Ishikawa (cell line): Measurements from ENCODE around the gene METTL13.

Source experiments
- CREB1 ChIP-seq: IDR thresholded peaks from 2 replicates; pipeline ENCODE4 v1.6.1; 2012; ENCODE audit warnings: low read depth
- EGR1 ChIP-seq: IDR thresholded peaks from 2 replicates; pipeline ENCODE4 v1.6.1; 2012
- EP300 ChIP-seq: IDR thresholded peaks from 2 replicates; pipeline ENCODE4 v1.6.1; 2012; ENCODE audit warnings: borderline replicate concordance
- FOXM1 ChIP-seq: IDR thresholded peaks from 2 replicates; pipeline ENCODE4 v1.6.1; 2012; ENCODE audit warnings: low read depth, borderline replicate concordance
- RAD21 ChIP-seq: IDR thresholded peaks from 2 replicates; pipeline ENCODE4 v1.6.1; 2012; ENCODE audit warnings: low read depth
- TAF1 ChIP-seq: IDR thresholded peaks from 2 replicates; pipeline ENCODE4 v1.6.1; 2012; ENCODE audit warnings: low read depth, mild to moderate bottlenecking
- TCF12 ChIP-seq: IDR thresholded peaks from 2 replicates; pipeline ENCODE4 v1.6.1; 2012; ENCODE audit warnings: low read depth
- TEAD4 ChIP-seq: IDR thresholded peaks from 2 replicates; pipeline ENCODE4 v1.6.1; 2012
- YY1 ChIP-seq: IDR thresholded peaks from 2 replicates; pipeline ENCODE4 v1.6.1; 2012; ENCODE audit warnings: low read depth
- ZBTB7A ChIP-seq: IDR thresholded peaks from 2 replicates; pipeline ENCODE4 v1.6.1; 2012; ENCODE audit warnings: low read depth
- TF ChIP-seq, protein P1 (sequence below): IDR thresholded peaks from 2 replicates; pipeline ENCODE4 v1.6.1; 2012

DNA sequence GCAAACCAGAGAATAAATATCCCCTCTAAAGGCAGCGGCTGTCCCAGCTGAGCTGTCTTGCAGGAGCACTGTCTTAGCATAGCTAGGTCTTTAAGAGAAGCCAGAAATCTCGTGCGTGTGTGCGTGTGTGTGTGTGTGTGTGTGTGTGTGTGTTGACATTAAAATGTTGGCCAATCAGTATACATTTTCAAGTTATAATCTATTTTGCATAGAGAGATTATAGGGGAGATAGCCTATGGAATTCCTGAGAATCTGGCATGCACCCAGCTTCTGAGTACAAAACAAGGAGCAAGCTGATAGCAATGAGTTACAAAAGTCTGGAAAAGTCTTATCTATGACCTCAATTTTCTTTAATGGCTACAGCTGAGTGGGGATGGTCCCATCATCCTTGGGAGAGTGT is 17.7 kb downstream of the METTL13 start:
- no peak for TF ChIP-seq TAF1
- no peak for TF ChIP-seq RAD21
- no peak for TF ChIP-seq FOXM1
- TF ChIP-seq ZBTB7A, result no peak
- no peak for TF ChIP-seq CREB1
- no peak for TF ChIP-seq TCF12
- no peak for TF ChIP-seq TEAD4
- no peak for TF ChIP-seq YY1
- TF ChIP-seq EGR1, result no peak
- TF ChIP-seq, protein P1, sequence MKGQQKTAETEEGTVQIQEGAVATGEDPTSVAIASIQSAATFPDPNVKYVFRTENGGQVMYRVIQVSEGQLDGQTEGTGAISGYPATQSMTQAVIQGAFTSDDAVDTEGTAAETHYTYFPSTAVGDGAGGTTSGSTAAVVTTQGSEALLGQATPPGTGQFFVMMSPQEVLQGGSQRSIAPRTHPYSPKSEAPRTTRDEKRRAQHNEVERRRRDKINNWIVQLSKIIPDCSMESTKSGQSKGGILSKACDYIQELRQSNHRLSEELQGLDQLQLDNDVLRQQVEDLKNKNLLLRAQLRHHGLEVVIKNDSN, result no peak
- TF ChIP-seq EP300, result no peak
